NCI-H82 treated with DMSO at 0.1 percent for 48 hours (cell line): Measurements from ENCODE around the gene CUL7.
"Not testable (repeated sequence)": the region's sequence is repeated elsewhere in the genome, so short reads cannot be mapped to it uniquely, and the experiment has no call there.

Experiments used
- DNase-seq: peaks from one replicate; lab custom pipeline; 2025; ENCODE audit not compliant: unreplicated experiment; lab: John Stamatoyannopoulos, UW

The CUL7 gene

DNA sequence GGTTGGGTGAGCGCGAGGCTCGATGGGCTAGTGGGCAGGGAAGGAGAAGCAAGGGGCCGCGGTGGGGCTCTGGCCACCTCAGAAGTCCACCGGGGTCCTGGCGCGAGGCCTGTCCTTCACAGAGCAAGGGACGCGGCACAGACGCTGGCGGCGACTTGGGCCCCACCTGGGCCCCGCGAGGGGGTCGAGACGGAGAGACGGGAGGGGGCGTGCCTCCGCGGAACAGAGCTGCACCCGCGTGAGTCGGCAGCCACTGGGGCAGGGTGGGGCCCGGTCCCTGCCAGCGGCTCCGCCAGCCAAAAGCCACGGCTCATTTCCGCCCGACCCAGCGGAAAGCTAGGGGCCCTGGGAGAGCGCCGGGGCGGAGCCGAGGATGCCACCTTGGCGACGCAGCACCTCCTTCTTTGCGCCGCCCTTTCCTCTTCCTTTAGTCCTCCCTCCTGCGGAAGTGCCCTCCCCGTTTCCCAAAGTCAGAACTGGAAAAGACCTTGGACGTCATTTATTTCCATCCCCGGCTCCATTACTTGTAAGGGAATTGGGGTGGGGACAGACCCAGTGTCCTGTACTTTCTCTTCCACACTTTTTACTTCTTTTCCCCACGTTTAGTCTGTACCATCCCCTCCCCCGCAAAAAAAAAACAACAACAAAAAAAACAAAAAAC, at the start of gene CUL7:
TSS of gene CUL7 (minus strand) at position 307 of the 661 bp plus-strand sequence. CDS start 1,063 bp downstream, outside the sequence.
- DNase-seq = peak; percentile 89

GRCh38 chr6:43101497-43101896, 47.8 kb upstream of the CUL7 start:
- no peak for DNase-seq

DNA sequence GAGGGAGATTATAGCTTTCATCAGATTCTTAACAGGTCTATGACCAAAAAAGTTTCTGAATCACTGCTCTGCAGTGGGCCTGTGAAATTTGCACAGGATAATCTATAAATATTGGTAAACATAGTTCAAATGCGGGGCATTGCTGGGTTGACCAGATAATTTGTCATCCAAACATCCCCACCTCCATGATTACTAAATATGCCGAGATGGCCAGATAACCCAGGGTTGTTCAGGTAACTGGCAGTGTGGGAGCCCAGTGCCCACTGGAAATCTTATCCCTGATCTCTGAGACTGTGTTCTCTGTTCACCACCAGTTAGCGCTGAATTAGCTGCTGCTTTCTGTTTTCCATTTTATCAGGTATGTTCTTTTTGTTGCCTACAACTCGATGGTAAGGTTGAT, 43.9 kb upstream of the CUL7 start:
- DNase-seq = no peak

GRCh38 chr6:43097098-43097489, 43.4 kb upstream of the CUL7 start:
- no peak for DNase-seq

DNA sequence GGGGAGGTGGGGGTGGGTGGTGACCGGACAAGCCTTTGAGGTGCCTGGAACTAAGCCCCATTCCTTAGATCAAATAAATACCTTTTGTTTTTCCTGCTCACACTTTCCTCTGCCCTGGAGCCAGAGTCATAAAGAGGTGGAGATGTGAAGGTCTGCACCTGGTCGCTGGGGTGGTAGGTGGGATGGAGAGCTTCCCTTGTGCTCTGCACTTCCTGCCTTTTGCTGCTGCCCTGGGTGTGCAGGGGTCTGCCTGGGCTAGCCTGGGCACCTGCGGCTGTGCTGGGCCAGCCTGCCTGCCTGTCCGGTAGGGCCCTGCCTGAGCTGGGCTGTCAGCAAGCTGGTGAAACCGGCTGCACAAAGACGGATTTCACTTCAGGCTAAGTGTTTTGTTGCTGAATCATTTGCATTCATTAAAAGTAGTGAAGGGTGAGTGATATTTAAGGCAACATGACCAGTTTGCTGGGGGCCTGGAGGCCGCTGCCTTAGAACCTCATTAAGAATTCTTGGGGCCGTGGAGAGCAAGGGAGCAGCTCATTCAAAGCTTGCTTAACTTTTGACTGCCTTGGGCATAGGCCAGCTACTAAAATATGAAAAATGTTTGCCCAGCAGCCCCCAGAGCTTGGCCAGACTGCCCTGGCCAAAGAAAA, 42.9 kb upstream of the CUL7 start:
- DNase-seq = no peak

DNA sequence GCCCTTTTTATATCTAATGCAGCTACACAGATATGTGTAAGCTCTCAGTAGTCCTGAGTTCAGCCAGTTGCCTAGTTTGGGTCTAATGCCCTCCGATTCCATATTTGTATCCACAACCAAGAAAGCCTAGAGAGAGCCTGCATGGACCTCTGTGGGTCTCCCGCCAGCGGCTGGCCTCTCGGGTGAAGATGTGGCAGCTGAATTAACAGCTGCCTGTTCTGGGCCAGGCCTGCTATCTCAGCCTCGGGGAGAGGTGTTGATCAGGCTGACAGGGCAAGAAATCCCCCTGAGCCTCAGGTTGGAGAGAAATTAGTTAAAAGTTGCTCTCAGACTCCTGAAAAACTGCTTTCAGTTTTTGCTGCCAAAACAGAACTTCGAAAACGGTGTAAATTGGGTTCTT, 42.3 kb upstream of the CUL7 start:
- no peak for DNase-seq

DNA sequence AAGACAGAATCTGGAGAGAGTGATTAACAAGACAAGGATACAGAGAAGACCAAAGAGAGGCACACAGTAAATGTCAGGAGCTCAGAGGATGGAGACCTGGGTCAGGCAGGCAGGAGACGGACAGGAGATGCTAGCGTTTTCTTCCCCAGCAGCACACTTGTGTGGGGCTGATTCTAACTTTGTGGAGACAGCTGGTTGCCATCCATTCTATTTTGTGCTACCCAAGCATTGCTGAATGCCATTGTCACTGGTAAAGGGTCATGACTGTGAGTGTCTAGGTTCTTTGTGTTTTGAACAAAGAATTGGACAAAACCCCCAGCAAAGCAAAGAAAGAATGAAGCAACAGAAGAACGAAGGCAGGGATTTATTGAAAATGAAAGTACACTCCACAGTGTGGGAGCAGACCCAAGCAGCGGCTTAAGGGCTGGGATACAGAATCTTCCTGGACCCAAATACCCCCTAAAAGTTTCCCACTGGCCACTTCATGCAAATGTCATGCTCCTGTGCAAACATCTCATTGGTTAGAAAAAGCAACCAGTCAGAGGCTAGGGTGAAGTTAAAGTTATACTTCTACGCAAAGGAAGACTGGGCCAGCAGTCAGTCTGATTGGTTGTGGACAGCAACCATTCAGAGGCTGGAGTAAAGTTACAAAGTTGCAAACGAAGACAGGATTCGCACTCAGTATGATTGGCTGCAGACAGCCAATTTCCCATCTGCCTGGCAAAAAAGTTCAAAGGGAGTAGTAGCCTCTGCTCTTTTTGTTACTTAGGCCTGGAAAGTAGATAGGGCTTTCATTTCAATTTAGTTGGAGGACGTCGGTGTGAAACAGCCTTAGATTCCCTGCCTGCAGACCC, 40.0 kb upstream of the CUL7 start:
- no peak for DNase-seq

- no peak for DNase-seq
Observed at GRCh38 chr6:43092635-43093034, 39.0 kb upstream of the CUL7 start.

DNA sequence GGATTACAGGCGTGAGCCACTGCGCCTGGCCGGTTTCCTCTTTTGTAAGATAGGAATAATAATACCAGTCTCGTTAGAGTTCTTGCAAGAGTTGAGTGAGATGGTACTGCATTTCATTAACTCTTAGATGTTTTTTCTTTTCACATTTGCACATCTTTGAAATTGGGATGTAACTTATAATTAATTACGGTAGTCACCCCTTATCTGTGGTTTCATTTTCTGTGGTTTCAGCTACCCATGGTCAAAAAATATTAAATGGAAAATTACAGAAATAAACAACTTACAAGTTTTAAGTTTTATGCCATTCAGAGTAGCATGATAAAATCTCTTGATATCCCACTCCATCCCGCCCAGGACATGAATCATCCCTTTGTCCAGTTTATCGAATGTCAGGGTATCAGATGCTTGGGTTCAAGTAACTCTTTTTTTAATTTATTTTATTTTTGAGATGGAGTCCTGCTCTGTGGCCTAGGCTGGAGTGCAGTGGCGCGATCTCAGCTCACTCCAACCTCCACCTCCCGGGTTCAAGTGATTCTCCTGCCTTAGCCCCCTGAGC, 37.9 kb upstream of the CUL7 start:
- no peak for DNase-seq

GRCh38 chr6:43091020-43091419, 37.4 kb upstream of the CUL7 start:
- DNase-seq = no peak

GRCh38 chr6:43090559-43090956, 36.9 kb upstream of the CUL7 start:
- no peak for DNase-seq

GRCh38 chr6:43089874-43090558, 36.4 kb upstream of the CUL7 start:
- DNase-seq = no peak

DNA sequence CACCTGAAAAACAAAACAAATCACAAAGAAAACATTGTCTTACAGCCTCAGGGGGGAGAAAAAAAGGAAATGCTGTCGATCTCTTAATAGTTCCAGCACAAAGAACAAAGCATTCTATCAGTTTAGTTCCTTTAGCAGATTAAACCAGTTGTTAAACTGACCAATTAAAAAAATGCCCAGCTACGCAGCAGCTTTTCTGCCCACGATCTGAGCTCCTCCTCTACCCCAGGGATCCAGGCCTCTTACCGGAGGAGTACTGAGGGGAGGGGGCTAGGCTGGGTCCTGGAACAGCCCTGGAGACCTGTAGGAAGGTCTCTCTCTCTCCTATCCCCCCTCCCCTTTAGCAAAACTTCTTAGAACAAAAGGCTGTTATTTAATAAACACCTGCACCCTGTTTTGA, 35.8 kb upstream of the CUL7 start:
- DNase-seq = no peak

- DNase-seq = no peak
Observed at GRCh38 chr6:43088654-43089056, 35.0 kb upstream of the CUL7 start.

- no peak for DNase-seq
Observed at GRCh38 chr6:43086022-43086658, 32.5 kb upstream of the CUL7 start.

GRCh38 chr6:43082806-43083655, 29.4 kb upstream of the CUL7 start:
- DNase-seq = no peak

DNA sequence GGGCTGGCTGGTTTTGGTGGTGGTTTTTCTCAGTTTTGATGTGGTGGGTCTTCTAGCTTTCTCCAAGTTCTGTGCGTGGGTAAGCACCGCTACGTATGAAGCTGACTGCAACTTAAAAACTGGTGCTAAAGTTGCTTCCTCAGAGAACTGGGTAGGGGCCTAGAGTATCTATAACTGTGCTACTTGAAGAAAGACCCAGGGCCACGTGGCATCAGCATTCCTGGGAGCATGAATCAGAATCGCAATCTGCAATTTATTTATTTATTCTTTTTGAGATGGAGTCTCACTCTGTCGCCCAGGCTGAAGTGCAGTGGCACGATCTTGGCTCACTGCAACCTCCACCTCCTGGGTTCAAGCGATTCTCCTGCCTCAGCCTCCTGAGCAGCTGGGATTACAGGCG, 28.3 kb upstream of the CUL7 start:
- DNase-seq = not testable (repeated sequence)

GRCh38 chr6:43081043-43081442, 27.4 kb upstream of the CUL7 start:
- no peak for DNase-seq

DNA sequence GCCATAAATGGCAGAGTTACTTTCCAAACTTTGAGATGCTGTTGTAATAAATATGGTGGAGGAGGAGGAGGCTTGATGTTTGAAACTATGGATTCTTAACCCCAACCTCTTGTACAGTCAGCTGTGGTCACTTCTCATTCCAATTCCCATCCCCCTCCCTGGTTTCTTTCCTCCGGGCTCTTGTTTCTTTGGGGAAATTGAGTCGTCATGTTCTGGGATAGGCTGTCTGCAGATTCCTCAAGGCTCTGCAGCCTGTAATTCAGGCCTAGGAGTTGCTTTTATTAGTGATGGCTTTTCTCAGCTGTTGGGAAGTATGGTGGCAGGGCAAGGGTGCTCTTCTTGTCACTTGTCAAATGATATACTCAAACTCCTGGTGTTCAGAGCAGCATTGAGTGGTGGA, 25.0 kb upstream of the CUL7 start:
- no peak for DNase-seq
